Measurements from ENCODE around the gene SLC7A11.

SLC7A11 gene

DNA sequence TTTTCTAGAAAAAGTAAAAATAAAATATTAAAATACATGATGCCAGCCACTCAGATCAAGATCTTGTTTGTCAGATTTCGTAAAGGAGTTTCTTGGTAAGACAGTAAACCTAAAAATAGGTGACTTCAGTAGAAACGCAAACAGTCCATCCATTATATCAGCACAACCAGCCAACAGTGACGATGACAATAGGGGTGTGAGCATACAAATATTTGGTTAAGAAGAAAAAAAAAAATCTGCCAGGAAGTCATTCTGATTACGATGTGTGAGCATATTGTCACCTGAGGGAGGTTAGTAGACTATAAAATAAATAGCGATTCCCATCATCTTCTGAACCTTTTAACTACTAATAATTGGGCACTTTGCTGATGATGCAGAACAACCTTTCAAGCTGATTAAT, 37.6 kb downstream of the SLC7A11 start:
- DNase-seq, result no peak

DNA sequence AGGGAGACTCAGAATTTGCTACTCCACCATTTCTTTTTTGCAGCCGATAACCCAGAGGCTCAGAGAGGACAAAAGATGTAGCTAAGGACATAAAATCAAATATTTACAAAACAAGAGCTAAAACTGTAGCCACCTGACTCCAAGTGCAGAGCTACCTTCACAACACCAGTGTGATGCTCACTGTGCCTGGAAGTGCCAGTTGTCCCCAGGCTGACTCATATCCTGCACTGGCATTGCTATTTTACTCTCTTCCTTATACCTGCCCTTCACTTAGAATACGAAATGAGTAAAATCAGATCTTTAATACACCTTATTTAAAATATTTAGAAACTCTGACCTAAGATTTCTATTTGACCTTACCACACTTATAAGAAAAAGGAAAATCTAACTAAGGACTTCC, 39.5 kb downstream of the SLC7A11 start:
- DNase-seq, result no peak

DNA sequence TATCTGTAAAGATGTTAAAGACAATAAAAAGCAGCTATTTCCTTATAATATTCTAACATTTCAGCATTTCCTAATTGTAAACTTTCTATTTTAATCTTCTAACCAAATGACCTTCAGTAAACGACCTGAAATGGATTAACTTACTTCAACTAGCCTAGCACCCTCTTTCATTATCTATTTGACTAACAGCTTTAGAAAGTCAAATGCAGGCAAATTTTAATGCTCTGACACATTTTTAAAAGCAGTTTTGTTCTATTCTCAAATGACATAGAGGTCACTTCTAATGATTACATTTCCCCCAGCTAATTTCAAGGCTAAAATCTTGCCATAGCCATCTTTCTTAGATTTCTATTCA, 41.9 kb downstream of the SLC7A11 start:
- no peak for DNase-seq

DNA sequence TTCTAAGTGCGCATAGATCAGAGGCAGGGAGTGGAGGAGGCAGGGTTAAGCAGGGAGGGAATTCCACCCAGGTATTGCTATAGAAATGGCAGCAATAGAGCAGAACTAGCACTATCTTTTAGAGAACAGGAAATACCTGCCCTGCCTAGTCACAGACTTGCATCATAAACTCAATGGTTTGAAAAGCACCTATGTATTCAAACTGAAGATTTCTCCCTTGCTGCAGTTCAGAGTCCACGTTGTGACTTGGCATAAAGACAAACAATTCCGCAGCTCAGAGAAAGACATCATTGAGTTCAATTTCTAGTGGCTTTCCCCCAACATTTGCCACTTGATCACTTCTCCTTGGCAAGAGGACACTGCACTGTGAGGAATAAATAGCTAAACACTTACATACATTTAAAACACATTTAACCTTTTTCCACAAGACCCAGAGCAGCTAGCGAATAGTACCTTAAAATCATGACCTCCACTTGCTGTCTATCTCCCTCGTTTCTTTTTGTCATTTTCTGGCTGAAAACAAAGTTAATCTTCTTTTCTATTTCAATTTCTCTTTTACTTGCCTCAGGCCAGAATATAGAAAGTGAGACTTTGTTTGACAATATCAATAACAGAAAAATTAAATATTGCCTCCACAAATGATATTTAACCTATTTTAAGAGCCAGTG, 42.4 kb downstream of the SLC7A11 start:
- DNase-seq, result no peak

DNA sequence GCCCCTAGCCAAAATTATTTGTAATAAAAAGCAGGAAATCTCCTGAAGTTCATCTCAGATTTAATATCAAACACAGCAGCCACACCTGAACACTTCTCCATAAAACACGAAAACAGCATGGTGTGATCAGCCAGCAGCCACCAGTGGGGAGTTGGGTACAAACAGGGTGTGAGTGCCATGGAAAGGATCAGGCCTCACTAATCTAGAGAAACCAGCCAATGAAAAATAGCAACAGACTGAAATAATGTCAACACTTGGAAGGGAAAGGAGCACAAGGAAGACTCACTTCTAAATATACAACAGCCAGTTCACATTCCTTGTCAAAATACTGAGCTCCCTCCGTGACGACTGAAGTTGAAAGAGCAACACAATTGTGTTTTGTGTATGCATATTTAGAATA, 46.0 kb downstream of the SLC7A11 start:
- no peak for DNase-seq

DNA sequence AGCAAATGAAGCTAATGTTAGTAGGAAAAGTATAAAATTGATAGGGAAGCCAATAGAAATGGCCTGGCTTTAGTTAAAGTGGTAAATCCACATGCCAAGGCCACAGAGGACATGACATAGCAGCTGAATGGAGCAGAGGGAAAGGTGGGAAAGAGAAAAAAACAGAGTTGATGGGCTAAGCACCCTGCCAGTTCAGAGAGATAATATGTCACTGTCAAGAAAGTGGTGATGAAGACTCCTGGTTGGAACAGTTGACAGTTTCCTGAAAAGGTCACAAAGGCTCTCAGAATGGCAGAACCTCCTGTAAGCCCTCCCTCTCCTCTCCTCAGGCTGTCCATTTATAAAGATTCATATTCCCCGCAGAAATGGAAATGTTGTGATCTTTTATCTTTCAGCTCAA, 48.2 kb downstream of the SLC7A11 start:
- no peak for DNase-seq

DNA sequence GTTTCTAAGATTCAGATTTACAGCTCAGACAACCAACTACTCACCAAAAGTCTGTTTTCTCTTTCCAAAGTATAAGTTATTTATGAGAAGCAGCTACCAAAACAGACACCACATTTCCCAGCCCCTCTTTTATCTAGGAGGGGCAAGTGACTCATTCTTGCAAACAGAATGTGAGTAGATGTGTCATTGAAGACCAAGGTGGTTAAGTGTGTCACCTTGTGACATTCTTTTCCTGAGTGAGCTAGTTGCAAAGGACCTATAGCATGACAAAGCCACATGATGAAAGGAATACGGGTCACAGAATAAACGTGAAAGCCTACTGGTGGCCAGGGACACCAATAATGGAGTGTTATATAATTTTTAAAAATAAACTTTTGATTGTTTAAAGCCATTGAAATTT, 50.0 kb downstream of the SLC7A11 start:
- DNase-seq, result no peak

DNA sequence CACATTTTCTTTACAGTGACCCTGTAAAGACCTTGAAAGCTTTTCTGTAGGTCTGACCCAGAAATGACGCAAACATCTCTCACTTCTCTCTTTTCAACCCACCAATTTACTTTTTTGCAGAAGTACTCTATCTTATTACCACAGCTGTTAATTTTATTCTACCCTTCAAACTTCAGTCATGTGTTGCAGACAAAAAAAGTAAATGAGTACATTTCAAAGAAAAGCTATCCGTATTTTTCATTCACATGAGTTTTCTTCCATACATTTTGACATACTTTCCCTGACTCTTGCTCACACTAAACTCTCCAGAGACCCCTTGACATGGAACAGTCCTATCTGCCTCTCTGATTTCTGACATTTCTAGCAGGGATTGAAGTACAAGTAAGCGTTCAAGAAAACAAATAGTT, 51.7 kb downstream of the SLC7A11 start:
- DNase-seq, result no peak

DNA sequence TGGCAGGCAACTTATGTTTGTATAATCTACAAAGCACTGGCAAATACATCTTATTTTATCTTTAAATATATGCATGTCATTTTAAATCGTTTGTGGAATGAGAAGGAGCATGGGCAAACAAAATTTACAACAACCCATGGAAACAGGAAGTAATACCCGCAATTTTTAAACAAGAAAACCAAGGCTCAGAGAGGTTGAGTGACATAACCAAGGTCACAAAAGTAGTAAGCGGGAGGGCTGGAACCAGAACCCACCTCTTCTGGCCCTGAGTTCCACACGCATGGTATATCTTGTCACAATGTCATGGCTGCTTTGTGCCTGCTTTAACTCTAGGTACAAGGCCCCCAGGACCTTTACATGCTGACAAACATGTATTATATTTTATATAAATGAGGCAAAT, 52.9 kb downstream of the SLC7A11 start:
- DNase-seq, result no peak

DNA sequence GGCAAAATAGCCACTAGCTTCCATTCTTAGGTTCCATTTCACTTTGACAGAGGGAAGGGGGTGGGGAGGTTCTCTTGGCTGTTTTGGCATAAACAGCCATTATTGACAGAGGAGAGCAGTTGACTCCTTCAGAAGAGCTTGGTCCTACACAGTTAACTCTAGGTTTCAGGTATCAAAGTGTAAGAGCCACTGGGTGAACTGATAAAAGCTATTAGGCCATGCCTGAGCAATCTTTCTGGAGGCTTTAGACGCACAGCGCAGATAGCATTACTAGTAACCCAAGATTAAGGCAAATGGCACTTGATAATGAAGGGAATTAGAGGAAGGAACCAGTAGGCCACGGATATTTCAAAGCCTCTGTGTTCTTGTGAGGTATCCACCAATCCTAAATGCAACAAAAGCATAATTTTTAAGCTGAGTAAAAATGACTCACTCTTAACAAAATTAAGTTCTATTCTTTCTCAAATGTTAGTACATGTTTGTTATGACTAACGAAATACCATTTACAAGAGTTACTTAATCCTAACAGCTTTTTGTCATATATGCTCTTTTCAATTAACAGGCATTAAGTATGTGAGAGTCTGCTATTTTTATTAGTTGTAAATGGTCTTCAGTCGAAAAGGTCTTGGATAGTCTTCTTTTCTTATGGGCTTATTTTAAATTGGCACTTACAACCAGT, 53.6 kb downstream of the SLC7A11 start:
- no peak for DNase-seq

DNA sequence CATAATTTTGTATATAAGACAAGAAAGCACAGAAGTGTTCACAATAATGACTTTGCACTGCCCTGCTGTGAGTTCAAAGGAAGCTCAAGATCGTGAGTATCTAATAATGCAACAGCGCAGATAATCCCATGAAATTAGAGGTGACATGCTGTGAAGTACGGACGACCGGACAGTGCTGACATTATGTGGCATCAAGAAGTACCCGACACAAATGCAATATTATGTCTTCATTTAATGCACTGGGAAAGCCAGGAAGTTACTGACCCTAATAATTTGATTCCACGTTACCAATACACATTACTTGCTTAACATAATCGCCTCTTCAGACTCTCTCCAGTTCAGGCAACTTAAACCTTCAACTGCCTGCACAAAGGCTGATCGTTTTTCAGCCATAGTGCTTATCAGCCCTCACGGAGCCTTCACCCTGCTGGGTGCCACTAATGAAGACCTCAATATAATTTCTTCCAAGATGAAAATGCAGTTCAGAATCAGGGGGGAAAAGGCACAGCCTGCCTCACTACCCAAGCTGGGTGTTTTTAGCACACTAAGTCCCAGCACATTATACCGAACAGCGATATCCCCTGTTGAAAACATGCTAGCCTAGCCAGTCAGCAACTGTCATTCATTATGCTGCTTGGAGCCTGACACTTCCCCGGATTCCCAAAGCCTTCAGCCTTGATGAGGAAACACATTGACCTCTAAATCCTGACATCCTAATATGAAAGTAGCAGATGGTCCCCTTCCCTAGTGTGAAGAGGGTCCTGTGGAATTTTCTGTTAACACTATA, 56.1 kb downstream of the SLC7A11 start:
- DNase-seq, result no peak

DNA sequence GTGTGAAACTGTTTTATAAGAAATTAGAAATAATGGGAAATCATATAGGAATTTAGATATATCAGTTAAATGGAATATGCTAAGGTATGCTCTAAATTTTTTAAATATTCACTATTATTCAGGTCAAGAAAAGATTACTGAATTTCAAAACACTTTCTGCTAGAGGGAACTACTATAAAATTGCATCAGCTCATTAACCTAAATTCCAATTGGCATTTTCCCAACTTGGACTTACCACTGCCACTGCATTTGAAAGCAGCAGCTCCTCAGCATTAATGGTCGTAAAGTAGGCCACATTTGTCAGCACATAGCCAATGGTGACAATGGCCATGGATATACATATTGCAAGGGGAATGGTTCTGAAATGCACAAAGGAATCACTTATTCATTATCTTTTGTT, 57.3 kb downstream of the SLC7A11 start:
- no peak for DNase-seq

DNA sequence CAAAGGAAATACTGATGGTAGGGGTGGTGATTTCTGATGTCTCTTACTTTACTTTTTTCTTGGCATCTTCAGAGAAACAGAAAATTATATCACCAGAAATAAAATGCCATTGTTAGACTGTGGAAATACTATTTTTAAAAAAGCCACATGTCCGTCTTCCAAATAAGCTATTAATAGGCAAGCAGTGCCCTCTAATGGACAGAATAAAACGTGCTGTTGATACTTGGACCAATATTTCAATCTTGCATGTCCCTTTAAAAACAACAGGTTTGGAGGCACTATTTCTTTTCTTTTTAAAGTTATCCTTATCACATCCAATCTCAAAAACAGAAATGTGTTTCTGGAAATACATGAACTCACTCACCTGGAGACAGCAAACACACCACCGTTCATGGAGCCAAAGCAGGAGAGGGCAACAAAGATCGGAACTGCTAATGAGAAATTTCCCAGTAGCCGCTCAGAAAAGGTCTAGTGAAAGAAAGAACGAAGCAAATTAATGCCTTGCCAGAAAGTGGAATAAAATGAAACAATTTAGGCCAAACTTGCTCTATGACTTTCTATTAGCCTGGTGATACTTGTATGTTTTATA, 59.2 kb downstream of the SLC7A11 start:
- DNase-seq, result no peak

DNA sequence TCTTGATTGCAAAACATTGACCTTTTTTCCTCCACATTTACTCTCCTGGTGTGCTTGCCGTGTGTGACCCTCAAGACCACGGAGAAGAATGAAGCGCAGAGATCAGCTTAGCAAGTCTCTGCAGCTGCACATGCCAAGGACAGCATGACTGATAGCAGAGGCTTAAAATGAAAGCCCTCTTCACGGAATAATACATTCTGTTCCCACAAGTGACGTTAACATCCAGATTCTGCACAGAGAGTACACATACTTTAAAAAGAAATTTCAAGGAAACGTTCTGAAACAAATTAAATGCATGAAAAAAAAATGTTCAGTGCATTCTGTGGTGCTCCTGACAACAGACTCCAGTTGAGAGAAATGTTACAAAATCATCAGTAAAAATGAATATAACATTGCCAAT, 60.9 kb downstream of the SLC7A11 start:
- DNase-seq, result no peak

DNA sequence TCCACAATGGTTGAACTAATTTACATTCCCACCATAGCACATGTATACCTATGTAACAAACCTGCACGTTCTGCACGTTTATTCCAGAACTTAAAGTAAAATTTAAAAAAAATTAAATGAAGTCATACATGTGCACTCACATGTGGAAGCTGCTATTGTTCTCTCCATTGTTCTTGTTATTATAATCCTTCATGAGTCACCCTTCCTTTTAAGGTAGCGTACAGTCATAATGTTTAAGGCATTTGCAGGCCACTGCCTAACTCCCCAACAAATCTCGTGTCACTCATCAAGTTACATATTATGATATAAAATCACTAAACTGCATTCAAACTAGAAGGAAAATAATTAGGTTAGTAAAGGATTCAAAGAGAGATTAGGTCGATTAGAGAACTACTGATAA, 63.6 kb downstream of the SLC7A11 start:
- no peak for DNase-seq

DNA sequence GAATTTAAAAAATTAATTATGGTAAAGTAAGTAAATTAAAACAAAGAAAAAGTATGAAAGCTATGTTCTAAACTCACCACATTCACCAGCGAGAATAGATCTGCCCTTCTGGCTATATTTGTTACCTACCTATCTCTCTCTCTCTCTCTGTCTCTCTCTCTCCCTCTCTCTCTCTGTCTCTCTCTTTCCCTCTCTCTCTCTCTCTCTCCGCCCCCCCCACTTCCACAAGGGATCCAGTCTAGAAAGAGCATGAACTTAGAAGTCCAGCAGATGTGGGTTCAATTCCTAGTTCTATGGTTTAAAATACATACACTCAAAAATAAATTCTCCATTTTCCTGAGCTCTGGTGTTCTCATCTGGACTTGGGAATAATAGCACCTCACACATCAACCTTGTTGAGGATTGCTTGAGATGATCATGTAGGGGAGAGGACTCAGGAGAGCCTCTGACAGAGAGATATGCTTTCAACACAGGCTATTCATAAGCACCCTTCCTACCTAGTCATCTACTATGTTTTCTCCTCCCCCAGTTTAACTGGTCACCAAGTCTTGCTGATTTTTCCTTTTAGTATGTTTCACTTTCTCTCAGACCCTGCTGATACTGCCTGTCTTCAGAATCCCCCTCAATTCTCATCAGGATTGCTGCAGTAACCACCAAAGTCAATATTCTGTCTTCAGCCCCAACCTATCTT, 64.7 kb downstream of the SLC7A11 start:
- DNase-seq, result no peak

DNA sequence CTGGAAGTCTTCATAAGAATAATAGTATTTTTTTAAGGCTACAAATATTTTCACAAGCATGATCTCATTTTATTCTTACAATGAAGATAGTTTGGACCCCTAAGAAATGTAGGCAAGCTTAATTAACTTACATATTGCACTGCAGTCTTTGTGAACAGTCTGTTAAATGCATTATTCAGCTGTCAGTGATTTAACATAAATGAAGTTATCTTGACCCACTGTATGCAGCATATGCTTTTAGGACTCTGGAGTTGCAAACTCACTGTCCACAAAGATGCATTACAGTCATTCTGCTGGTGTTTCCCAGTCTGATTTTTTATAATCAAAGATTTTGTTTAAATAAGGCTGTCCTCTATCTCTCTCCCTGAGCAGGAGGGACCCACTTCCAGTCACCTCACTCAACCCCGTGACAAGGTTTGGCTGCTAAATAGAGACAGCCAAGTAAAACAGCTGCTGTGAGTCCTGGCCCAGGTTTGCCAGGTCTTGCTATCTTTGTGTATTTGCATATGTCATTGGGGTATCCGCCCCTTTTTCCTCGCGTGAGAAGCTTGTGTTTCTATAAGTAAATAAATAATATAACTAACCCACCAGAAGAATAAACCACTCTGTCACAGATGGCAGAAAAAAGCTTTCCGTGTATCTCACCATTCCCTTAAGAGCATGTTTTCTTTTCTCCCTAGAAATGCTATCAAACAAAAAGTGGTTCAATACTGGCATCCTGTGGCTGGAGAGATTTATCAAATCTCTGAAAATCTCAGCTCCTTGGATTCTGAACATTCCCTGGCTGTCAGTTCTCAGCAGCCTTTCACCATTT, 67.0 kb downstream of the SLC7A11 start:
- no peak for DNase-seq

DNA sequence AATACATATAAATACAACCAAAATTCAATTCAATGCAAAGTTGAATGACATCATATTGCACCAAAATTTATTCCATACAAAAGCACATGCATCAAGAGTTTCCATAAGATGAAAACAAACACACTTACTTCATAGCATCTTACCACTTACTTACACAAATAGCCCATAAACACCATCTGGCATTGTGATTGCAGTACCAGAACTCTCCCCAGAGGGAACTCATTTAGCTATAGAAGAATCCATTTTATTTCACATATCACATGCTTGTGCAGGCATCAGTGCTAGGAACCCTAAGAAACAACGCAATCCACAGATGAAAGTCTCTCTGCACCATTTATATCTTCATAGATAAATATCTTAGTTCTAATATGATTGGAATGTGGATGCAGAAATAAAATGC, 77.9 kb downstream of the SLC7A11 start:
- no peak for DNase-seq

DNA sequence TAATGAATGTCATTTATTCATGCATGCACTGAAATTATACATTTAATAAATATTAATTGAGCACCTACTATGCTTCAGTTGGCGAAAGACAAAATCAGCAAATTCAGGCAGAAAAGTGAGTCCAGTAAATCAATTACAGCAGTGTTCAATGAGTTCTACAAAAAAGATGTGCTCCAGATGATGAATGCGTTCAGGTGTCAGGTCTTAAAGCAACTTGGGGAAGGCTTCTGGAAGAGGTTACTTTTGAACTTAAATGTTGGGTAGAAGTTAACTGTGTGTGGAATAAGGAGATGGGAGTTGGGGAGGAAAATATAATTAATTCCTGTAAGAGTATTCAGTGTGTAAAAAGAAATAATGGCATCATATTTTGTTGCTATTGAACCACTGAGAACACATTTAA, 79.0 kb downstream of the SLC7A11 start:
- DNase-seq, result no peak

DNA sequence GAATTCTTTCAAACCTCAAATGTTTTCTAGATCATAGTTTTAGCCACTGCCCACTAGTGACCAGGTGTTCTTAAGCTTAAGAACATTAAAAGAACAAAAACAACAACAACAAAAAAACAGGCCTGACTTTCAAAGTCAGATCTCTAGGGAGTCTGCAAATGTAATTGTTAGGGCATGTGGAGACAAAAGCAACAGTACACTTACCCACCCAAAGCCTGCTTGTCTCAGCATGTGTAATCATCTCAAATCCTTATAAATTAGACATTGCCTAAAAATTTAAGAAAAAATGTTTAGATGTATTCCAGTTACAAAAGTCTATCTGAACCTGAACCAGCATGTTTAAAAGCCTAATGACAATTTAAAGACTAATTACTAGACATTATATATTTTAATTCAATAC, 79.9 kb downstream of the SLC7A11 start:
- no peak for DNase-seq

DNA sequence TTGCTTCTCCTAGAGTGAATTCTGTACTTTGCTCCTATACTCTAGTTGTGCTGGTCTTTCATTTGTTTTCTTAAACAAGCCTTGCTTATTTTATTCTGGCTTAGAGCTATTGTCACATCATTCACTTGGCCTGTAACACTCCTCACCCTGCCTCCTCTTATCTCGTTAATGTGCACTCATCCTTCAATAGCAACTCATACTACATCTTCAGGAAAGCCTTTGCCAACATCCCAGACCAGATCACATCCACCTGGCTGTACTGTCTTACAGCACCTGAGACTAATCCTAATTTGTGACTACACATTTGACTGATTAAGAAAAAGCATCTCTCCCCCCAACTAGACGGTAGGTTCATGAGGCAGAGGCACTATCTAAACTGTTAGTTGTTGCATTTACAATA, 80.8 kb downstream of the SLC7A11 start:
- no peak for DNase-seq

DNA sequence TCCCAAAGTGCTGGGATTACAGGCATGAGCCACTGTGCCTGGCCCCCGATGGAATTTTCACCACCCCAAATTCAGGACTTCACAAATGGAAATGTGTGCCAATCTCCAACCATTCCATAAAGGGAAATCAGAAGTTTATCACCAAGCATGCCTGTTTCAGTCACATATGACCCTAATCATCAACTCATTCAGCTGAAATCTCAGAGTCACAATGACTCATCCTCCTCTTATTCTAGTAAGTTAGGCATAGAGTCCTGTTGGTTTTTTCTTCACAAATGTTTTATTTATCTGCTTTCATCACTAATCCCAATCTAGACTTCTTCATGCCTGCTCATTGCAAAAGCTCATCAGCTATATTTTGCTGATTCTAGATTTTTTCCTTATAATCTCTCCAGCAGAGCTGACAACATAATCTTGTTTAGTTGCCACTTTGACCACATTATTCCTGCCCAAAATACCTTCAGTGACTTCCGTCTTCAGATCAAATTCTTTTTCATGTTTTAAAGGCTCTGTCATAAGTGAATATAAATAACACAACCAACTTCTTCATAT, 83.3 kb downstream of the SLC7A11 start:
- no peak for DNase-seq
